Pancreas (tissue), 10 donors: ENCODE data around the gene BMPR2. TPM values are rescaled to one million over a fixed set of nuclear protein-coding genes. Genes with fewer than 3 reads are reported as not detected.

Experiments used
- ATAC-seq, 4 donors: fragments of 200-7000 bp; cut with Tn5 transposase; one replicate each; pipeline versions ENCODE4 v1.8.0 to v1.9.1; 2020; ENCODE audit warnings: mild to moderate bottlenecking in 4 of 4, moderate library complexity in 4 of 4
- DNase-seq, 6 donors: peaks; one replicate each; pipeline ENCODE4 v3.0.0-alpha.2; 2020
- FAIRE-seq: peaks from 2 replicates; lab custom pipeline; 2012; peaks lifted over from hg19 to GRCh38; lab: Jason Lieb, UNC
- H3K27ac ChIP-seq, 4 donors: fragments of 200-600 bp; sonication (generic); 1 replicate in 3 of 4; 2 replicates in 1 of 4; pipeline versions ENCODE4 v1.5.0 to v1.8.0; 2020
- H3K27me3 ChIP-seq, 4 donors: fragments of 200-600 bp; one replicate each; pipeline ENCODE4 v1.8.0; 2021
- H3K36me3 ChIP-seq, 3 donors: fragments of 200-600 bp; sonication (generic) in 1 of 3; one replicate each; pipeline versions ENCODE4 v1.5.0 to v1.8.0; 2020 to 2021
- H3K4me1 ChIP-seq, 3 donors: fragments of 200-600 bp; one replicate each; pipeline ENCODE4 v1.8.0; 2021
- H3K4me3 ChIP-seq, 4 donors: fragments of 200-600 bp; sonication (generic) in 2 of 4; one replicate each; pipeline versions ENCODE4 v1.5.0 to v1.8.0; 2020 to 2021
- H3K9me3 ChIP-seq, 4 donors: fragments of 200-600 bp; one replicate each; pipeline ENCODE4 v1.8.0; 2021
- WGBS, 2 donors: extraction: QIAGEN DNeasy Blood & Tissue Kit; methylation state at CpG; one replicate each; pipeline ENCODE4 v1.1.7; 2013; 5-methylcytosine and 5-hydroxymethylcytosine counted together
- intact Hi-C, 3 donors: fragments of 100-400 bp; cut with DNase I; formaldehyde crosslinking; loops; one replicate each; pipeline versions ENCODE4 v1.11.1 to v1.14.2; 2022
- polyA plus RNA-seq, 2 donors: library from polyadenylated mRNA; stranded (reverse); fragments of 200-250 nt; gene quantifications; one replicate each; pipeline ENCODE4 v1.2.3, GENCODE V29; 2013
- total RNA-seq, 6 donors: library from RNA; stranded (reverse); fragmentation: NEBNext Ultra II Directional in 4 of 6; extraction: Animal tissue kit (Norgen Biotek cat#: 25700) in 4 of 6; gene quantifications; one replicate each; pipeline versions ENCODE4 v1.2.1 to v1.2.4, GENCODE V29; 2021 to 2023
- TF ChIP-seq, protein P1 (sequence below), 4 donors: fragments of 200-600 bp; sonication (generic) in 3 of 4; IDR thresholded peaks; one replicate each; pipeline versions ENCODE4 v1.5.0 to v1.8.0; 2021; ENCODE audit warnings: antibody characterized with exemption in 4 of 4
- donor health status: healthy with polysubstance abuse.
- donor health status: DM: no; HTN: no; CAD: no; lungs with moderate emphysema.
- donor health status: DM: no; HTN: no; CAD: no.
- donor health status: control.
- donor health status: control.
- donor health status: Bipolar disorder and iron deficiency.
- donor health status: DM: yes; HTN: yes; CAD: no.
- donor health status: DM: no; HTN: no; CAD: no.
- donor health status: DM: no; HTN: no; CAD: no.
- donor health status: DM: yes; HTN: yes; CAD: no.

The BMPR2 gene
- total and polyA plus RNA-seq, 8 donors, result 2.5 to 30.8 (median 11.4) TPM

DNA sequence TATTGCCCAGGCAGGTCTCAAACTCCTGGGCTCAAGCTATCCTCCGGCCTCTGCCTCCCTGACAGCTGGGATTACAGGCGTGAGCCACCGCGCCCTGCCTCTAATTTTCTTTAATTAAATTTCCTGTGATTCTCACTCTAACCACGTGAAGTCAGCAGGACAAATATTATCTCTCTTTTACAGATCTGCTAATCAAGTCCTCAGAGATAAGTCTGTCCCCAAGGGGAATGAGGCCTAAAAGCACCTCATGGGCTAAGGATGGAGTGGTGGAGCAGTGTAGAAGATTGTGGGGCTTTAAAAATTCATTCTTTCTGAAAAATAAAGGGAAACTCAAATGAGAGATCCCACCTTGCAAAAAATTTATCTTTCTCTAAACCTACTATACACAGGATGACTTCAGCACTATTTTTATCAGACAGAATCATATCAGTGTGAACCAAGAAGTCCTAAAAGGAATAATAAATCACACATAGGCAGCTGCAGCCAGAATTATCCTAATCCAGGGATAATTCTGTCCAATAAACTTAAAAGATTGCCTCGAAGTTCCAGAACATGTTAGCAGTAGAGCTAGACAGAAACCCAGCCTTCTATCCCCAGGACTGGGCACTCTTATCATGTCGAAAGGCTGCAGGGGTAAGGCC is 38.3 kb upstream of the BMPR2 start:
- Histone ChIP-seq H3K36me3 (no peaks in the 10 kb centered on the region), H3K27me3 (no peaks in the 10 kb centered on the region), H3K27ac (no peak overlapping the region), H3K4me1 (no peaks in the 10 kb centered on the region), H3K4me3 (no peak overlapping the region), H3K9me3 (no peaks in the 10 kb centered on the region)
- FAIRE-seq (no peak), ATAC-seq (no peak), DNase-seq (no peak)
- 83 to 89% methylated on average over 7 of the region's 7 CpGs for WGBS, 2 donors
- intact Hi-C loops, result no loop called here
- TF ChIP-seq, protein P1, sequence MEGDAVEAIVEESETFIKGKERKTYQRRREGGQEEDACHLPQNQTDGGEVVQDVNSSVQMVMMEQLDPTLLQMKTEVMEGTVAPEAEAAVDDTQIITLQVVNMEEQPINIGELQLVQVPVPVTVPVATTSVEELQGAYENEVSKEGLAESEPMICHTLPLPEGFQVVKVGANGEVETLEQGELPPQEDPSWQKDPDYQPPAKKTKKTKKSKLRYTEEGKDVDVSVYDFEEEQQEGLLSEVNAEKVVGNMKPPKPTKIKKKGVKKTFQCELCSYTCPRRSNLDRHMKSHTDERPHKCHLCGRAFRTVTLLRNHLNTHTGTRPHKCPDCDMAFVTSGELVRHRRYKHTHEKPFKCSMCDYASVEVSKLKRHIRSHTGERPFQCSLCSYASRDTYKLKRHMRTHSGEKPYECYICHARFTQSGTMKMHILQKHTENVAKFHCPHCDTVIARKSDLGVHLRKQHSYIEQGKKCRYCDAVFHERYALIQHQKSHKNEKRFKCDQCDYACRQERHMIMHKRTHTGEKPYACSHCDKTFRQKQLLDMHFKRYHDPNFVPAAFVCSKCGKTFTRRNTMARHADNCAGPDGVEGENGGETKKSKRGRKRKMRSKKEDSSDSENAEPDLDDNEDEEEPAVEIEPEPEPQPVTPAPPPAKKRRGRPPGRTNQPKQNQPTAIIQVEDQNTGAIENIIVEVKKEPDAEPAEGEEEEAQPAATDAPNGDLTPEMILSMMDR (IDR thresholded peaks at IDR 0.05), result no peak

DNA sequence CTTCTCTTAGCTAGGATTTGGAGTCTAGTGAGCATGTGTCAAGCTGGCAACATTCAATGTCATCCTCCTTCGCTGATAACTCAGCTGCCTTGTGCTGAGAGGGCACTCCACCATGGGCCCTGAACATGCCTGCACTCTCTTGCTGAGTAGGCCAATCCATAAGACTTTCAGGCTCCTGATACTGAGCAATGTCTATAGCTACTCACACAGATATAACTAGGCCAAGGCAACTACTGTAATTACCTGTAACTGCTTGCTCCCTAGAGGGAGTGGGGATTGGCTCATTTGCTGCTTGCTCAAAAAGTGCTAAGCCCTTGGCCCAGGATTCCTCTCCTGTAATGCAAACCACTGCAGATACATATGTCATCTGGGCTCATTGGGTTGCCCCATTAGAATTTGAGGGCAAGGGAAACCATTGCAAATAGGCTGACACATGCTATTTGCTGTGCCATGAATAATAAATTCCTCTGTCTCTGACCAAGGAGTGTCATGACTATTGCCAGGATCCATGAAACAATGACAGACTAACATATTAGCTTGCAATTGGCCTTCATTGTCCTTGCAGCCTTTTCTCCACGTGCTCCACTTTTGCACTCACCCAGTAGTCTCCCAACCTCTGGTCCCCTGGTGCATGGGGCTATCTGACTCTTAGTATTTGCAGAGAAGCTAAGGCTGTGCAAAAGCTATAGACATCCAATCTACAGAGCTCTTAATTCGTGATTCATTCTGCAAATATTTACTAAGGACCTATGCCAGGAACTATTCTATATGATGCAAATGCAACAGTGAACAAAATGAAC is 36.9 kb upstream of the BMPR2 start:
- FAIRE-seq (no peak), ATAC-seq (no peak), DNase-seq (no peak)
- Histone ChIP-seq H3K27me3 (no peaks in the 10 kb centered on the region), H3K27ac (no peak overlapping the region), H3K36me3 (no peaks in the 10 kb centered on the region), H3K4me3 (no peak overlapping the region), H3K9me3 (no peaks in the 10 kb centered on the region), H3K4me1 (no peaks in the 10 kb centered on the region)
- TF ChIP-seq, protein P1 (IDR thresholded peaks at IDR 0.05), result no peak
- 54 to 60% methylated on average over 3 of the region's 3 CpGs for WGBS, 2 donors
- intact Hi-C loops, result no loop called here

DNA sequence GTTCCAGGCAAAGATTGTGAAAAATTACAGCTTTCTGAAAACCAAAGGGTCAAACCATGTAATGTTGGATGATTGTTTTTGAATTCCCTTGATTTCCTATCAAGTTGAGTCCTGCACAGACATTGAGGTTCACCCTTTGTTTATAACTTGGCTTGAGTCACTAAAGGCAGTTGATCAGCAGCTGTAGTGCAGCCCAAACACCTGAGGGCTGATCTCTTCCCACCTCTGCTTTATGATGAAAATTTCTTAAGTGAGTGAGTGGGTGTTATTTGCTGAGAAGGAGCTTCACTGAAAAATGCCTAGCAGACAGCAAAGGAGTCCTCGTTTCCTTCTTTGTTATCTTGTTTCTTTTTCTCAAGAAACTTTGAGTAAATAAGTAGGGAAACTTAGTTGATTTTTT is 31.9 kb upstream of the BMPR2 start:
- intact Hi-C loops, result no loop called here
- Histone ChIP-seq H3K4me1 (no peaks in the 10 kb centered on the region), H3K36me3 (no peaks in the 10 kb centered on the region), H3K9me3 (no peaks in the 10 kb centered on the region), H3K27ac (no peak overlapping the region), H3K27me3 (no peaks in the 10 kb centered on the region), H3K4me3 (no peak overlapping the region)
- DNase-seq (no peak), ATAC-seq (no peak), FAIRE-seq (no peak)
- TF ChIP-seq, protein P1 (IDR thresholded peaks at IDR 0.05), result no peak
- 57 to 85% methylated on average over 1 of the region's 1 CpG for WGBS, 2 donors

DNA sequence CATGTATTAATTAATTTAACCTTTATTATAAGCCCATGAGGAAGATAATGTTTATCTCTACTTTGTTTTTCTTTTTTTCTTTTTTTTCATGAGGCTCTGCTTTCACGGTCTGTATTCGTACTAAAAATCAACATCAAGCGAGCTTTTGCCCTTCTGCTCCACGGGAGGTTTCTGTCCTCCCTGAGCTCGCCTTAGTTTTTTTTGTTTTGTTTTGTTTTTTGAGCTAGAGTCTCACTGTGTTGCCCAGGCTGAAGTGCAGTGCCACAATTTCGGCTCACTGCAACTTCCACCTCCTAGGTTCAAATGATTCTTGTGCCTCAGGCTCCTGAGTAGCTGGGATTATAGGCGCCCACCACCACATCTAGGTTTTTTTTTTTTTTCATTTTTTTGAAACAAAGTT is 29.9 kb upstream of the BMPR2 start:
- DNase-seq (no peak), FAIRE-seq (no peak)
- intact Hi-C loops, result no loop called here

More for the DNA sequence above, 29.9 kb upstream of the BMPR2 start:
- Histone ChIP-seq H3K4me3 (no peak overlapping the region), H3K27me3 (no peaks in the 10 kb centered on the region), H3K4me1 (no peaks in the 10 kb centered on the region), H3K36me3 (no peaks in the 10 kb centered on the region), H3K9me3 (no peaks in the 10 kb centered on the region), H3K27ac (no peak overlapping the region)
- no peak for ATAC-seq
- 92 to 94% methylated on average over 7 of the region's 7 CpGs for WGBS, 2 donors
- TF ChIP-seq, protein P1 (IDR thresholded peaks at IDR 0.05), result no peak
